Body of pancreas (tissue), 4 donors: ENCODE measurements around the gene ANKMY1.

Experiments used
- CTCF ChIP-seq, 7 experiments: fragments of 450-650 bp in 4 of 7; fragments of 200-600 bp in 3 of 7; sonication (generic) in 3 of 7; IDR thresholded peaks; one replicate each; pipeline ENCODE4 v1.5.1; 2016 to 2019; ENCODE audit warnings: antibody characterized with exemption in 7 of 7
- POLR2A ChIP-seq, 3 donors: fragments of 450-650 bp; IDR thresholded peaks; one replicate each; pipeline ENCODE4 v1.6.1; 2016; ENCODE audit warnings: antibody characterized with exemption in 3 of 3, mild to moderate bottlenecking in 2 of 3

GRCh38 chr2:240441993-240442411, 115.8 kb downstream of the ANKMY1 start:
- TF ChIP-seq POLR2A (IDR thresholded peaks at IDR 0.05) (no peak), CTCF (IDR thresholded peaks at IDR 0.05) (no peak)
